Urothelium cell line (cell line): ENCODE results near the gene IGFBP1.
A peak's percentile ranks its signal among the peaks of the same experiment; 100 is the strongest.

ENCODE experiments used
- DNase-seq: peaks from one replicate; pipeline ENCODE4 v3.0.0; 2011; ENCODE audit warnings: low spot score, mixed read lengths
- FAIRE-seq: peaks from 2 replicates; lab custom pipeline; 2011; peaks lifted over from hg19 to GRCh38; lab: Jason Lieb, UNC

IGFBP1 gene

DNA sequence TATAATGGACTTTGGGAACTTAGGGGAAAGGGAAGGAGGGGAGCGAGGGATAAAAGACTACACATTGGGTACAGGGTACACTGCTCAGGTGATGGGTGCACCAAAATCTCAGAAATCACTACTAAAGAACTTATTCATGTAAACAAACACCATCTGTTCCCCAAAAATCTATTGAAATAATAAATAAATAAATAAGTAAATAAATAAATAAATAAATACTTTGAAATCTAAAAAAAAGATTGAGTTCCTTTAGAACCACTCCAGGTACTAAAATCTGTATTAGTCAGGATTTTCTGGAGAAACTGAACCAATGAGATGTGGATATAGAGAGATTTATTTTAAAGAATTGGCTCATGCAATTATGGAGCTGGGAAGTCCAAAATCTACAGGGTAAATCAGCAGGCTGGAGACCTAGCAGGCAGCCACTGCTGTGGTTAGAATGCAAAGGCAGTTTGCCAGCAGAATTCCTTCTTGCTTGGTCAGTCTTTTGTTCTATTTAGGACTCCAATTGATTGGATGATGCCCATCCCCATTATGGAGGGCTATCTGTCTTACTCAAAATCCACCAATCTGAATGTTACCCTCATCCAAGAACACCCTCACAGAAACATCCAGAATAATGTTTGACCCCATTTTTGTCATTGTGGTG is 8.9 kb downstream of the IGFBP1 start:
- DNase-seq (peak; percentile 77), FAIRE-seq (peak; percentile 68)

DNA sequence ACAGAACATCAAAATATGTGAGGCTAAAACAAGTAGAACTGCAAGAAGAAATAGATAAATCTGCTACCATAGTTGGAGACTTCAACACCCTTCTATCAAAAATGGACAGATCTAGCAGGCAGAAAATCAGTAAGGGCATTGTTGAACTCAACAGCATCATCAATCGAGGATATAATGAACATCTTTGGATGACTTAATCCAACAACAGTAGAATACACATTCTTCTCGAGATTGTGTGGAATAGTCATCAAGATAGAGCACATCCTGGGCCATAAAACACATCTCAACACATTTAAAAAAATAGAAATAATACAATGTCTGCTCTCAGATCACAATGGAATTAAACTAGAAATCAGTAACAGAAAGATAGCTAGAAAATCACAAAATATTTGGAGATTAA is 9.9 kb downstream of the IGFBP1 start:
- DNase-seq (no peak), FAIRE-seq (peak; percentile 84)

DNA sequence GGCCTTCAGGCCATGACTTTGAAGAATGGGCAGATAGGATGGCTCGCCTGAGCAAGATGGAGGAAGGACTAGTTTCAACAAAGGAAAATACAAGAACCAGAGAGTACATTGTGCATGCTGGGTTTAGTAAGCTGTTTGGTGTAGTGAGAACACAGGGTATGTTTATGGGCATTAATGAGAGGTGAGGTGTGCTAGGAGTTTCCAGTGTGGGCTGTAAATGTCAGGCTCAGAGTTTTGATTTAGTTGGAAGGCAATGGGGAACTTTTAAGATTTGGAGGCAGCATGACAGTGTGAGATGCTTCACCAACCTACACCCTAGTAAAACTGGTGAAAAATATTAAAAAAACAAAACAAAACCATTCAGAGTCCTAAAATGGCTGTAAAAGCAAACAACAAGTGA is 13.3 kb downstream of the IGFBP1 start:
- no peak for DNase-seq
- no peak for FAIRE-seq

DNA sequence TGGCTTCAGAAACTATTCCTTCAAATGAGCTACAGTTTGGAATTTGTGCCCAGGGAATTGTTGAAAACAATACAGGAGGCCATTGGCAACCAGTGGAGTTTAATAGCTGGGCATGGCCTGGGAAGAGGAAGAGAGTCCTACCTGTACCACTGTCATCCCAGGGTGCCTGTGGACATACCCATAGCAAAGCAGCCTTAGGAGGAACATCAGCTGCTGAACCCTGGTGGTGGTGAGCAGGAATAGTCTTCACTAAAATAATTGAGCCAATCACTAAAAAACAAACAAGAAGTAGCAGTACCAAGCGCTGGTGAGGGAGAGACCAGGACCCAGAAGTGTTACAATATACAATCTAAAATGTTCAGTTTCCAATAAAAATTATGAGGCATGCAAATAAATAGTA is 14.5 kb downstream of the IGFBP1 start:
- FAIRE-seq: no peak
- no peak for DNase-seq

DNA sequence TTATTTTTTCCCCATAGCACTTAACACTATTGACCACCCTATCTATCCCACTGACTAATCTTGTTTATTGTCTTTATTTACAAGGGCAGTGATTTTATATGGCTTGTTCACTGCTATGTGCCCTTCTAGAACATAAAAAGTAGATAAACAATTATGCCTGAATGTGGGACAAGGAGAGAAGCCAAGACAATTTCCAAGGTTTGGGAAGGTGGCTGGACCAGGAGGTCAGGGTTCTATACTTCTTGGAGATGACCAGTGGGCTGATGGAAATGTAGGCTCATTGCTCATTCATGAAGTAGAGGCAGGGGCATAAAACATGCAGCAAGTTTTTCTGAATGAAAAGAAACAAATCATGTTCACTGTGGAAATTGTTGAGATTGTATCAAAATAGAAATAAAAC is 21.3 kb downstream of the IGFBP1 start:
- DNase-seq (no peak), FAIRE-seq (no peak)

DNA sequence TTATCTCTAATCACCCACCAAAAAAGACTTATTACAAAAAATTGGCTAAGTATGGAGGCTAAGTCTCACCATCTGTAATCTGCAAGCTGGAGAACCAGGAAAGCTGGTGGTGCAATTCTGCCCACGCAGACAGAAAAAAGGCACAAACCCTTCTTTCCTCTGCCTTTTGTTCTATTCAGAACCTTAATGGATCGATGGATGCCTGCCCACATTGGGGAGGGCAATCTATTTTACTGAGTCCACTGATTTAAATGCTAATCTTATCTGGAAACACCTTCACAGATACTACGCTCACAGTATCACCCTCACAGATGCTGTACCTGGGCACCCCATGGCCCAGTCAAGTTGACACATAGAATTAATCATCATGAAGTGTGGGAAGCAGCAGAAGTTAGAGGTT is 22.6 kb downstream of the IGFBP1 start:
- FAIRE-seq (no peak), DNase-seq (no peak)

DNA sequence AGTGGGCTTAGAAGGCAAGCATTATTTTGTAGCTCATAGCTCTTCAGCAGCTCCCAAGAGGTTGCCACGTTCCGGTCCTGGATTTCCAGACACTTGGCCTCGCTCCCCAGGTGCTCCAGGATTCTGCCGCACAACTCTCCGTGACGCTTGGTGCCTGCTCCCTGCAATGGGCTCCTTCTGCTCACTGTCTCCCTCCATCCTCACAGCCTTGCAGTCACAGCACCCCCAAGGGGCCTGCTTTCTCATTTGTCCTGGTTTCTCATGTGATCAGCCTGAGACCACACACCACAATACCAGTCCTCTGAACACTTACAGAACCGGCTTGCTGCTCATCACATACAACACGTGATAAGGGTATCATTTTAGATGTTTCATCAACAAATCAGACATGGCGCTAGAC is 23.0 kb downstream of the IGFBP1 start:
- peak; percentile 58 for FAIRE-seq
- DNase-seq: no peak

DNA sequence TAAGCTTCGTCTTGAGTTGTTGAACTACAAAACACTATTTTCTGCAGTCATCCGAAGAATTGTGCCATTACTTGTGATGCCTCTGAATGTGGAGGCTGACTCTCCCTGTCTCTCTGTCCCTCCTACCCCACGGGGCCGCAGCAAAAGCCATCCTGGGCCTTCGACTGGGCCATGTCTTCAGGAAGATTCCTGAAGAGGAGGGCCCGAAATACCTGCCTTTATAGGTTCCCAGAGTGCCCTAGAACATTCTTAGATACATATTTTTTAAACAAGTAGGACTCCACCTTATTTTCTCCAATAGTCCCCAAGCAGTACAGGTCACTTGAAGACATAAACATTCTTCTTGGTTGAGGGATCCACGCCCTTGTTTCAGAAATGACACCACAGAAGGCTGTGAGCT is 24.7 kb downstream of the IGFBP1 start:
- FAIRE-seq (no peak), DNase-seq (no peak)

DNA sequence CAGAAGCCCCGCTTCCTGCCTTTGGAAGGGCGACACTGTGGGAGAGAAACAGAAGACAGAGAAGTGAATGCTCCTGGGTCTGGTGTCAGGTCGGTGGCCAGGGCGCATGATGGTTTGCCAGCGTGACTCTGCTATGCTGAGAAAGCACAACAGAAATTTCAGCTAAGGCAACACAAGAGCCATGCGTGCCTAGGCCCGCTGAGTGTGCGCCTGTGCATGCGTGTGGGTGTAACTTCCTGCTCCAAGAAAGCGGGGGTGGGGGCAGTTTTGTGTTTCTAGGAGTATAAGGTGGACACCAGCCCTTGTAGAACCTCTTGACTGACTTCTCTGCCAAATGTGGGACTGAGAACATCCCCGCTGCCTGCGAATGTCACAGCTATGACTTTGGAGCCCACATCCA is 26.6 kb downstream of the IGFBP1 start:
- DNase-seq: no peak
- FAIRE-seq: no peak

DNA sequence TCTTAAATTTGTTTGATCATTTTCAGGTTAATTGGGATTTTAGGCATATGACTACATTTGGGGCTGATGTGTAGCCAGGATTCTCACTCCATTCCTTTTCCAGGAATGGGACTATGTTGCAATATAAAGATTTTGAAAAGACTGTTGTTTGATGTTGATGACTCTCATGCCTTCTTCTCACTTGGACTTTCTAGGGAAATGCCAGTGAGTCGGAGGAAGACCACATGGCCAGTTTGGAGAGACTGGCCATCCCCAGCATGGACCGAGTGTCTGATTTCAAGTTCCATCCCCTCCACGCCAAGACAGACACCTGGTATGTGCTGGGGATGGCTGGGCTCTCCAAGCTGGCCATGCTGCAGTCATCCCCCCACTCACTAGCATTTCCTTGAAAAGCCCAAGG is 27.3 kb downstream of the IGFBP1 start:
- FAIRE-seq: no peak
- no peak for DNase-seq

DNA sequence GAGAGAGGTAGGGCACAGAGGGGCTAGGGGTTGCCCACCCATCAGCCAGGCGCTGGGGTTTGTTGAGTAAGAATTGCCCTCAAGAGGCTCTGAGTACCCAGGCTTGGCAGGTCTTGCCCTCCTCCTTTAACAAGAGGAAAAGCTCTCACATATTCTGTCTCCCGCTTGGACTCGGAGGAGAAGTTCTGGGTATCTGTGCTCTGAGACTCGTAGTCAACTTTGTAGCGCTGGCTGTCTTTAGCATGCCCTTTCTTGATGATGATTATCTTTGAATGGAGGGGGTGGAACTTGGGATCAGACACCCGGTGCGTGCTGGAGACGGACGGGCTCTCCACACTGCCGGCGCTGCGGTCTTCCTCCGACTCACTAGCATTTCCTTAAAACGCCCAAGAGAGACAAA is 28.8 kb downstream of the IGFBP1 start:
- FAIRE-seq (no peak), DNase-seq (no peak)

DNA sequence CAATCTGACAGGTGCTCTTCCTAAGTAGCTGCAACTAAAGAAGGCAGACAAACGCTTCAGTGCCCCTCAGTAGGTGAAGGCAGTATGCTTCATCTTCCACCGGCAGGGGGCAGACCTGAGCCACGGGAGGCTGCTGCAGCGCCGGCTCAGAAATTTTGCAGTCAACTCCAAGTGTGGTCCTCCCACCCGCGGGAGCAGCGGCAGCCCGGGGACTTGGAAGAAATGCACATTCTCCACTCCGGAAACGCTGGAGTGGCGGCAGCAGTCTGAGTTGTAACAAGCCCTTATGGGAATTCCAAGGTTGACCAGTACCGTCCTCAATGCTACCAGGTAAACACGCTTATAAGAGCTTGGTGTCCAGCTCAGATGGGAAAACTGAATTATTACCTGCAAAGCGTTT is 29.4 kb downstream of the IGFBP1 start:
- DNase-seq: peak; percentile 88
- peak; percentile 72 for FAIRE-seq

DNA sequence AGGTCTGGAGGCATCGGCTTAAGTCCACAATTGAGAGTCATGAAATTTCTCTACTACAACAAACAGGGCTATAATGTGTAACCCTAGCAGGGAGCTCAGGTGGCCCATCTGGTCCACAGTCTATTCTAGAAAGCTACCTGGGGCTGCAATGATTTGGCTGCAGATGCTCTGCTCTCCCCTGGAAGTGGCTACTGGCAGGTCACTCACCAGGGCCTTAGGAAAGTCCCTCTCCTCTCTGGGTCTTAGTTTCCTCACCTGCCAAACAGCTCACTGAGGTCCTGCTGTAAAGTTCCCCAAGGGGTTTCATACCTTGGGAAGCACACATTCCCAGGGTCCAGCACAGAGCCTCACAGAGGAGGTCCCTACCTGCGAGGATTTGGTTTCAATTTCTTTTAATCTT is 30.3 kb downstream of the IGFBP1 start:
- FAIRE-seq: no peak
- DNase-seq: no peak

DNA sequence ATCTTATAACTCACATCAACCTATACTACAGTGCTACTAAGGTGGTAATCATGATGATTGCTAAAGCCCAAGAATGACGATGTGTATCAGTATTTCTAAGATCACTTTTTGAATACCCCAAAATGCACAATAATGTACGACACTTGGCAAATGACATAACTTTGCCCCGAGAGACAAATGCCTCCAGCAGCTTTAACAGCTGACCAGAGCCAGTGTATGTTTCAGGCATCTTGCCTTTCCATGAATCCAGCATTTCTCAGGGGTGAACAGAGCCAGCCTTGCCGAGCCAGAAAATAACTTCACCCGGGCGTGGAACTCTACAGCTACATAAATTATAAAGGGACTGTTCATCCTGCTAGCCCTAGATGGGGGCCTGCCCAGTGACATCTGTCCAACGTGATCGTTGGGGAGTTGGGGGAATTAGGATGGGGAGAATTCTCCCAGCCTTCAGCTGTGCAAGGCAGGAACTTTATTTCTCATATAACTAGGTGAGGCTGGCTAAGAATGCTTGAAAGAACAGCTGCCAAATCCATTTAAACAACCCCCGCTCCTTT is 31.0 kb downstream of the IGFBP1 start:
- FAIRE-seq (peak; percentile 76), DNase-seq (no peak)

DNA sequence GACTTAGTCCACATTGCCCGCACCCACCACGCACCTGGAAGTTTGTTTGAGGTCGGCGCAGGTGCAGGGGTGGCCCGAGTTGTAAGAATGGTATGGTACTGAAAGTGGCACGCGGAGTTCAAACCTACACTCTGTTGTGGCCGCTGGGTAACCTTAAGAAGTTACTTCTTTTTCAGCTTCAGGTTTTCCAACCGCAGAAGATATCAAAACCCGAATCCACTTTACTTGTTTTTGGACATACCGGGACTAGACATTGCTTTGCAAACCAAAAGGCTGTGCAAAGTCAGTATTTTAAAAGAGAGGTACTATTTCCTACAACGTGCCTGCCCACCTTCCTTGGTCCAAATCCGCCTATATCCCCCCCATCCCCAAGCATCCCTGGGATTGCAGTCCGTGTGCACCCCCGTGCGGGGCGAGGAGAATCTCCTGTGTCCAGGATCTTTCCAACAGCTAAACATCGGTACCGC is 31.7 kb downstream of the IGFBP1 start:
- DNase-seq (no peak), FAIRE-seq (no peak)

DNA sequence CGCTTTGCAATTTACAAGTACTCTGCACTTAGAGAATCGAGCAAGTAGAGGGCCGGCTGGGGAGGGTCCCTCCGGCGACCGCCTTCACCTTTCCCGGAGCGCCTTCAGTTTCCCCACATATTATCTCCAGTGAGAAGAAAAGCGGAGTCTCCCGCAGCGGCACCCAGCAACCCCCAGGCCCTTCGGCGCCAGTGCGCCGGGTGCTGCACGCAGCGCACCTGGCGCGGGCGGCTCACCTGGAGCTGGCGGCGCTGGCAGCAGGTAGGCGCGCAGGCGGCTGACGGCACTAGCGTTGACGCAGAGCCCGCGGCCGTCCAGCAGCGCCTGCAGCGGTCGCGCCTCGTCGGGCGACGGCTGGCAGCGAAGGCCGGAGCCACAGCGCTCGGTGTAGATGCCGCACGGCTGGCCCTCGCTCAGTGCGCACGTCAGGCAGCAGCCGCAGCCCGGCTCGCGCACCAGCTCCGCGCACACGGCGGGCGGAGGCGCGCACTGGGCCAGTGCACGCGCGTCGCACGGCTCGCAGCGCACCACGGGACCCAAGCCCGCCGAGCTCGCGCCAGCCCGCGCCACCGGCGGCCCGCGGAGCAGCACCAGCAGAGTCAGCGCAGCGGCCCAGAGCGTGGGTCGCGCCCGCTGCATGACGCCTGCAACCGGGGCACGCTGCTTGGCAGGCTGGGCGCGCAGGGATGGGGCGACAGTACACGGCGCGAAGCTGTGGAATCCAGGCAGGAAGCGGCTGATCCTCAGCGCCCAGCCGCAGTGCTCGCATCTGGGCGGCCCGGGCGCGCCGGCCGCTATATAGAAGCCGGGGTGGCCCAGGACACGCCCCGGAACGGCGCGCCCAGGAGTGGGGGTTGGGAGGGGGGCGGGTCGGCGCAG is 32.5 kb downstream of the IGFBP1 start, which contains the start of gene IGFBP3:
Gene IGFBP3 (minus strand): TSS at position 771 of the 879 bp plus-strand sequence. CDS start 132 bp downstream, at position 639.
- no peak for DNase-seq
- no peak for FAIRE-seq

DNA sequence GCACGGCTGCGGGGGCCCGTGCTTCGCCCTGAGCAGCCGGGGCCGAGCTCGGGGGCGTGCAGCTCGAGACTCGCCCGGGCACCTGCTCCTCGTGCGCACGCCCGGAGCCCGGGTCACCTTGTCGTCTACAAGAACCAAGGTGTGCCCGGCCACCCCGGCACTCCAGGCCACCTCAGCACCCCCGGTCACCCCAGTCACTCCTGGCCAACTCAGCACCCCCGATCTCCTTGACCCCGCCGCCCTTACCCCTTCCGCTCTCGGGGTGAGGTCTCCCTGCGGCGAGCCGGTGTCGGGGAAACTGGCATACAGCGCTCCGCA is 33.1 kb downstream of the IGFBP1 start:
- FAIRE-seq (no peak), DNase-seq (no peak)

DNA sequence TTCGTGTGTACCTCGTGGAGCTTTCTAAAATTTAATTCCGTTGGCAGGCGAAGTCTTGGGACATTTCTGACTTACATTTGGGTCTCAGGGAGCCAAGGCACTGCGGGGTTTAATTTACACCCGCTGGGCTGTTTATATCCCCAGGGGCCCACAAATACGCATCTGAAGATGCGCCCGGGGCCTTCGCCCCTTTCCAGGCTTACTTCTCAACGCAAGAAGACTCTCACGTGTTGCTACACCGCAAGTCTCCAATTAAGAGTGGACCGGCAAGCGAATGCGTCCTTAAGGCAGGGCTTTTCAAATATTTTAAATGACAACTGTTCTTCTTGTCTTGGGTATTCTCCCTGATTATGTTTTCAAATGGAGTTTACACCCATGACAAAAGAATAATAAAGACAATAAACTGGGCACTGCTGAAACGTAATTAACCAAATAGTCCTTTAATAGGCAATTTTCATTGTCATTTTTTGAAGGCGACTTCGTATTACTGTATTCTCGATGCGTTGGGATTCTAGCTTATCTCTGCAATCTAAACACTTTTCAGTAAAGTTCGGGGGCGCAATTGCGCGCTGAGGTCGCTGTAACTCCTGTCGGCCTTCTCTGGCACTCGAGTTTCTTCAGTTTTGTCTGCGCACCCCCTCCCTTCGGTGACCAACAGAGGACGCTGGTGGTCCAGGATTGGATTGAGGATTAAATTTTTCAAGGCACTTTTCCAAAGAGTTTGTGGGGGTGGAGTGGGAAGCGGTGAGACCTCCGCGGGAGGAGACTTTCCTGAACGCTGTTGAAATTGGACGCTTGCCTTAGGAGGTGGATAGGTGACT is 33.6 kb downstream of the IGFBP1 start:
- no peak for FAIRE-seq
- DNase-seq: peak; percentile 73

DNA sequence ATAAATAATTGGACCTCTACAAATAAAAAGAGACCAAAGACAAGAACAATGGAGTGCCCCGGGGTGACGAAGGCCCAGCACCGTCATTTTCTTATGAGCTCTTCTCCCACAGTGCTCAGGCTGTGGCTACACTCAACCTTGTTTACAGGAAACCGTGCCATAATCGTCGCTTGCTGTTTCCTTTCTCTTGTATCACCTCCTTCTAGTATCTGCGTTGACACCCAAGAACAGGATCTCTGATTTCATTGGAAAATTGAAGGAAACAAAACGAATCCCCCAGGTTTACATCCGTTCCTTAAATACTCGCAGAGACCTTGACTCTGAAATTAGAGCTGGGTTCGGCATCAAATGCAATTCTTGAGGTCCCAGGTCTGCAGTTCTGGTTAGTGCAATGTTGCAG is 34.5 kb downstream of the IGFBP1 start:
- FAIRE-seq: no peak
- no peak for DNase-seq

DNA sequence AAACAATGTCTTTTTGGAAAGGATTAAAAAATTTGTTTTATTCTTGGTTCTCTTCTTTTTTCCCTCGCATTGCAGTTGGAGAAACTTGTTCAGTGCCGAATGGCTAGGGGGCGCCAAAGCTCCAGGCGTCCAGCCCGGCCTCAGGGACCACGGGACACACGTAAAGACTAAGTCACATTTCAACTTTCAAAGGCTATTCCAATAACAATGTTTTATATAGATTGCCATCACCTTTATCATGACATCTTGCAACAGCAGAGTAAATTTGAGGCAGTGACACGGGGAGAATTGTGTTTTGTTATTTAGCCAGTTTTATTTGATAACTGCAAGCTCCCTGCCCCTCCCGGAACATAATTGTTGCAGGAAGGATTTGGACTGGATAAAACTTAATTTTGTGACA is 35.0 kb downstream of the IGFBP1 start:
- DNase-seq (peak; percentile 75), FAIRE-seq (no peak)

DNA sequence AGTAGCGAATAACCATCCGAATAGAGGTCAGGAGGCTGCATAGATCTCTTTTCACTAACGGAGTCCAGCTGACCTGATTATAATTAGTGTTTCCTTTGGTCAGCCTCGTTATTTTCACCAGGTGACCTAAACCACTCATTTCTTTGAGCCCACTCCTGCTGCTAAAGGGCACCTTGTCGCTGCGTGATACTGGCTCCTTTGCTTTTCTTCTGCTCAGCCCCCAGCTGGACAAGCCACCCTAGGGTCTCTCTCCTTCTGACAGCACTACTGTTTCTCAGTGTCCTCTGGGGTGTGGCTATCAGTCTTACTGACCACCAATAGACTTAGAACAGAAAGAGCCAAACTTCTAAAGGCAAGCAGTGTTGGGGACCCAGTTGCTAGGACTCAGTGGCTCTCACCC is 35.5 kb downstream of the IGFBP1 start:
- DNase-seq: no peak
- FAIRE-seq: peak; percentile 13
